Right lobe of liver (tissue), 6 donors: ENCODE results near the gene PTPN1. TPM values are rescaled to one million over a fixed set of nuclear protein-coding genes. Genes with fewer than 3 reads are reported as not detected.
A peak's percentile ranks its signal among the peaks of the same experiment; 100 is the strongest.

Experiments used
- ATAC-seq, 4 donors: fragments of 200-7000 bp; cut with Tn5 transposase; one replicate each; pipeline ENCODE4 v1.9.1; 2020; ENCODE audit warnings: mild to moderate bottlenecking in 4 of 4, moderate library complexity in 4 of 4
- DNase-seq, 3 donors: peaks; one replicate each; pipeline ENCODE4 v3.0.0-alpha.2; 2020
- H3K27ac ChIP-seq, 3 donors: fragments of 200-600 bp; one replicate each; pipeline ENCODE4 v1.8.0; 2022
- H3K27me3 ChIP-seq, 2 donors: fragments of 200-600 bp; one replicate each; pipeline ENCODE4 v1.8.0; 2022
- H3K36me3 ChIP-seq, 4 donors: fragments of 200-600 bp; sonication (generic) in 1 of 4; one replicate each; pipeline versions ENCODE4 v1.5.1 to v1.8.0; 2017 to 2022; ENCODE audit warnings: control low read depth in 1 of 4
- H3K4me1 ChIP-seq, 4 donors: fragments of 200-600 bp; sonication (generic) in 1 of 4; one replicate each; pipeline versions ENCODE4 v1.5.1 to v1.8.0; 2017 to 2022; ENCODE audit warnings: control low read depth in 1 of 4
- H3K4me3 ChIP-seq, 3 donors: fragments of 200-600 bp; one replicate each; pipeline ENCODE4 v1.8.0; 2022
- H3K9me3 ChIP-seq, 4 donors: fragments of 200-600 bp; sonication (generic) in 1 of 4; one replicate each; pipeline versions ENCODE4 v1.5.1 to v1.8.0; 2017 to 2022; ENCODE audit warnings: control low read depth in 1 of 4
- POLR2A ChIP-seq: fragments of 450-650 bp; IDR thresholded peaks from one replicate; pipeline ENCODE4 v1.6.1; 2017; ENCODE audit warnings: antibody characterized with exemption, mild to moderate bottlenecking
- WGBS: methylation state at CpG from one replicate; pipeline ENCODE4 v1.1.6; 2018; ENCODE audit warnings: low coverage, low lambda C conversion rate; ENCODE audit not compliant: insufficient coverage; ENCODE audit errors: missing lambda C conversion rate; 5-methylcytosine and 5-hydroxymethylcytosine counted together
- intact Hi-C, 2 donors: fragments of 100-400 bp; cut with DNase I; formaldehyde crosslinking; loops; one replicate each; pipeline versions ENCODE4 v1.11.2 to v1.14.1; 2022
- total RNA-seq, 6 experiments: library from RNA; depleted of rRNA in 2 of 6; stranded (reverse); fragments of >200 nt in 2 of 6; fragmentation: NEBNext Ultra II Directional in 3 of 6; extraction: Animal tissue kit (Norgen Biotek cat#: 25700) in 3 of 6; gene quantifications; one replicate each; pipeline versions ENCODE4 v1.1.0 to v1.2.4, GENCODE V29; 2016 to 2023
- TF ChIP-seq, protein P1 (sequence below), 4 donors: fragments of 200-600 bp in 3 of 4; fragments of 450-650 bp in 1 of 4; IDR thresholded peaks; one replicate each; pipeline versions ENCODE4 v1.5.1 to v1.8.0; 2016 to 2022; ENCODE audit warnings: antibody characterized with exemption in 4 of 4, mild to moderate bottlenecking in 2 of 4
- donor health status: DM: no; HTN: yes; CAD: no.
- donor health status: DM: no; HTN: no; CAD: no.
- donor health status: DM: no; HTN: no; CAD: no.
- donor health status: DM: no; HTN: yes; CAD: no.
- donor health status: DM: no; HTN: yes; CAD: no.

The PTPN1 gene
- total RNA-seq, 6 experiments from 2014 or later, result 9.5 to 14.9 (median 12.6) TPM

DNA sequence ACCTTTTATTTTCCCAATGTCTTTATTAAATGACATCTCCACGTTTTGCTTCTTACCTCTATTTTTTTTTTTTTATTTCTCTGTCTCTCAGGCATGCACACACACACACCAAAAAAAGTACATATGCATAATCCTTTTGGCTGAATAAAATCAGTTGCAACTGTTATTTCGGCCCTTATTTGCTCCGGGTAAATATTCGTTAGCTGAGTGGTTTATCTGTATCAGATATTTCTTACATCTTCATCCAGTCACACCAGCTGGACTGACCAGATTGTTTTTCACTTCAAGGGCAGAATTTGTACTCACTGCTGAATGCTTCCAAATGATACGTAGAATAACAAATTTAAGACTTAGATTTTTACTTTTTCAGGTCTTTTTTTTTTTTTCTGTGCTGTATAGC lies 45.5 kb downstream of the PTPN1 start:
- peaks cover 0 to 4% (median 0%) of the 10 kb centered on the region in 4 donors for H3K4me1 ChIP-seq

GRCh38 chr20:50557549-50558134 lies 47.5 kb downstream of the PTPN1 start:
- ATAC-seq, result no peak
- H3K36me3 ChIP-seq, result no peaks in the 10 kb centered on the region
- peaks cover 0 to 4% (median 0%) of the 10 kb centered on the region in 4 donors for H3K4me1 ChIP-seq
- DNase-seq, result no peak
- H3K9me3 ChIP-seq, result no peaks in the 10 kb centered on the region
- intact Hi-C loops, result loop anchor here in 1 of 2 donors (10.0 kb wide), 1 partner anchor 63 kb away; no protein-coding TSS in a partner anchor
- H3K27ac ChIP-seq, result no peak overlapping the region
- no peak overlapping the region for H3K4me3 ChIP-seq
- H3K27me3 ChIP-seq, result no peaks in the 10 kb centered on the region
- TF ChIP-seq, protein P1, sequence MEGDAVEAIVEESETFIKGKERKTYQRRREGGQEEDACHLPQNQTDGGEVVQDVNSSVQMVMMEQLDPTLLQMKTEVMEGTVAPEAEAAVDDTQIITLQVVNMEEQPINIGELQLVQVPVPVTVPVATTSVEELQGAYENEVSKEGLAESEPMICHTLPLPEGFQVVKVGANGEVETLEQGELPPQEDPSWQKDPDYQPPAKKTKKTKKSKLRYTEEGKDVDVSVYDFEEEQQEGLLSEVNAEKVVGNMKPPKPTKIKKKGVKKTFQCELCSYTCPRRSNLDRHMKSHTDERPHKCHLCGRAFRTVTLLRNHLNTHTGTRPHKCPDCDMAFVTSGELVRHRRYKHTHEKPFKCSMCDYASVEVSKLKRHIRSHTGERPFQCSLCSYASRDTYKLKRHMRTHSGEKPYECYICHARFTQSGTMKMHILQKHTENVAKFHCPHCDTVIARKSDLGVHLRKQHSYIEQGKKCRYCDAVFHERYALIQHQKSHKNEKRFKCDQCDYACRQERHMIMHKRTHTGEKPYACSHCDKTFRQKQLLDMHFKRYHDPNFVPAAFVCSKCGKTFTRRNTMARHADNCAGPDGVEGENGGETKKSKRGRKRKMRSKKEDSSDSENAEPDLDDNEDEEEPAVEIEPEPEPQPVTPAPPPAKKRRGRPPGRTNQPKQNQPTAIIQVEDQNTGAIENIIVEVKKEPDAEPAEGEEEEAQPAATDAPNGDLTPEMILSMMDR (IDR thresholded peaks at IDR 0.05), result no peak
- no peak for TF ChIP-seq POLR2A
- WGBS, result 100% methylated on average over 9 of the region's 11 CpGs

More for the DNA sequence above, 45.5 kb downstream of the PTPN1 start:
- no peaks in the 10 kb centered on the region for H3K27me3 ChIP-seq
- no peak overlapping the region for H3K27ac ChIP-seq
- no peaks in the 10 kb centered on the region for H3K36me3 ChIP-seq
- TF ChIP-seq, protein P1 (IDR thresholded peaks at IDR 0.05), result no peak
- TF ChIP-seq POLR2A, result no peak
- ATAC-seq (peak in 1 of 4 donors; percentile 56), DNase-seq (no peak)
- H3K4me3 ChIP-seq, result no peak overlapping the region
- 28% methylated on average over 5 of the region's 5 CpGs for WGBS
- no peaks in the 10 kb centered on the region for H3K9me3 ChIP-seq
- intact Hi-C loops, result loop anchor here in 1 of 2 donors (10.0 kb wide), 1 partner anchor 61 kb away; no protein-coding TSS in a partner anchor

DNA sequence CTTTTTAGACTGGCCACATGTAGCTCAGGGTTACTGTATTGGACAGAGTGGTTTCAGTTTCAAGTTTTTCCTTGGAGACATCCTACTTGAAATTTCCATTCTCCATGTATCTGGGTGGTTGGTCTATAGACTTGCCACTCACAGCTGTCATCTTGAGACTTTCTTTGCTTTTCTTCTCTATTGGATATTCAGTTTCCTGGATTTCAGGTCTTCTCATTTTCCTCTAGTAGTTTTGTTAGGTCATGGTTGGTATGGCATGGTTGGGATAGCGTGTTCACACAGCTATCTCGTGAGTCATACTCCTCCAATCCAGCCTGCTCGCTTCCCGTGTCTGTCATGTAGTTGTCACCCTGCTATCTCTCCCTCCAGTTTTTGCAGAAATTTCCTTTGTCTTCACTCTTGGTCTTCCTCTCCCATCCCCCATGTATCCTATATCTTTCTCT lies 48.3 kb downstream of the PTPN1 start:
- intact Hi-C loops, result loop anchor here in 1 of 2 donors (10.0 kb wide), 1 partner anchor 64 kb away; no protein-coding TSS in a partner anchor
- H3K9me3 ChIP-seq, result no peaks in the 10 kb centered on the region
- H3K36me3 ChIP-seq, result no peaks in the 10 kb centered on the region
- H3K4me3 ChIP-seq, result no peak overlapping the region
- WGBS, result 48% methylated on average over 3 of the region's 4 CpGs
- peaks cover 0 to 5% (median 0%) of the 10 kb centered on the region in 4 donors for H3K4me1 ChIP-seq
- ATAC-seq (peak in 3 of 4 donors; percentile 39 to 68 (median 49)), DNase-seq (no peak)
- no peaks in the 10 kb centered on the region for H3K27me3 ChIP-seq
- no peak for TF ChIP-seq POLR2A
- TF ChIP-seq, protein P1 (IDR thresholded peaks at IDR 0.05), result no peak
- no peak overlapping the region for H3K27ac ChIP-seq

- ATAC-seq (no peak), DNase-seq (no peak)
- H3K9me3 ChIP-seq, result no peaks in the 10 kb centered on the region
- no peaks in the 10 kb centered on the region for H3K27me3 ChIP-seq
- H3K4me1 ChIP-seq, result peaks cover 0 to 12% (median 0%) of the 10 kb centered on the region in 4 donors
- H3K4me3 ChIP-seq, result no peak overlapping the region
- intact Hi-C loops, result loop anchor here in 1 of 2 donors (10.0 kb wide), 1 partner anchor 64 kb away; no protein-coding TSS in a partner anchor
- 88% methylated on average over 6 of the region's 6 CpGs for WGBS
- TF ChIP-seq, protein P1 (IDR thresholded peaks at IDR 0.05), result no peak
- no peak for TF ChIP-seq POLR2A
- no peak overlapping the region for H3K27ac ChIP-seq
- no peaks in the 10 kb centered on the region for H3K36me3 ChIP-seq
These were observed 49.0 kb downstream of the PTPN1 start for GRCh38 chr20:50559149-50559548.
